Liver (tissue), 2 donors: Measurements from ENCODE around the gene ZNF785.

ENCODE experiments used
- CTCF ChIP-seq: fragments of 150-350 bp; IDR thresholded peaks from 2 replicates; pipeline ENCODE4 v1.5.1; 2017; ENCODE audit warnings: improper control_type of control experiment, low read depth, low read length; ENCODE audit not compliant: missing input control
- TF ChIP-seq, protein P1 (sequence below): IDR thresholded peaks from 2 replicates; pipeline ENCODE4 v1.6.1; 2016; ENCODE audit warnings: antibody characterized with exemption
- donor health status: healthy.

DNA sequence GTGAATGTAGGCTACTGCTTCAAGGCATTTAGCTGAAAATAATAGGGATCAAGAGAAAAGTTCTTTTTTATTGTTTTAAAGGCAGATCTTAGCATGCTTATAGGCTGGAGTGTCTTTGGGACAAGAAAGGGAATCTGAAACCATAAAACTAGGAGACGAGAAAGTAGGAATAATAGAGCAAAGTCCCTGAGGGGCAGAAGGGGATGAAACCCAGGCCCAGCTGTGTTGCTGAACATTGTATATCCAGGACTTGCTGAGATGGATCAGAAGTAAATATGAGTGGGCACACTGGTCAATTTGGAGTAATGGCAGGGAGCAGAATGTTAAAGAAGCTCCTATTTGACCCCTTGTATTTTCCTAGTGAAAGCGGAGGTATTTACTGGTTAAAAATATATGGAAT lies 15.4 kb upstream of the ZNF785 start:
- TF ChIP-seq CTCF = no peak
- TF ChIP-seq, protein P1, sequence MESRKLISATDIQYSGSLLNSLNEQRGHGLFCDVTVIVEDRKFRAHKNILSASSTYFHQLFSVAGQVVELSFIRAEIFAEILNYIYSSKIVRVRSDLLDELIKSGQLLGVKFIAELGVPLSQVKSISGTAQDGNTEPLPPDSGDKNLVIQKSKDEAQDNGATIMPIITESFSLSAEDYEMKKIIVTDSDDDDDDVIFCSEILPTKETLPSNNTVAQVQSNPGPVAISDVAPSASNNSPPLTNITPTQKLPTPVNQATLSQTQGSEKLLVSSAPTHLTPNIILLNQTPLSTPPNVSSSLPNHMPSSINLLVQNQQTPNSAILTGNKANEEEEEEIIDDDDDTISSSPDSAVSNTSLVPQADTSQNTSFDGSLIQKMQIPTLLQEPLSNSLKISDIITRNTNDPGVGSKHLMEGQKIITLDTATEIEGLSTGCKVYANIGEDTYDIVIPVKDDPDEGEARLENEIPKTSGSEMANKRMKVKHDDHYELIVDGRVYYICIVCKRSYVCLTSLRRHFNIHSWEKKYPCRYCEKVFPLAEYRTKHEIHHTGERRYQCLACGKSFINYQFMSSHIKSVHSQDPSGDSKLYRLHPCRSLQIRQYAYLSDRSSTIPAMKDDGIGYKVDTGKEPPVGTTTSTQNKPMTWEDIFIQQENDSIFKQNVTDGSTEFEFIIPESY = no peak
